Endothelial cell of umbilical vein (primary cell): ENCODE results near the gene SPACA7. TPM values are rescaled to one million over a fixed set of nuclear protein-coding genes. Genes with fewer than 3 reads are reported as not detected.

ENCODE experiments used
- BruUV-seq: library from RNA; stranded (reverse); fragments of 400-500 nt; replicated peaks from 2 replicates; lab custom pipeline; 2021; lab: Mats Ljungman, UMichigan
- CTCF ChIA-PET: fragments of 300-600, 350-600 bp; sonication (Branson Sonifier 250); formaldehyde crosslinking; loops from one replicate; lab custom pipeline; 2021; ENCODE audit warnings: antibody characterized with exemption, inconsistent platforms; lab: Charles Lee
- POLR2A ChIA-PET: fragments of 300-600, 350-600 bp; sonication (Branson Sonifier 250); formaldehyde crosslinking; loops from one replicate; lab custom pipeline; 2021; ENCODE audit warnings: antibody characterized with exemption, inconsistent platforms; lab: Charles Lee
- DNase-seq: peaks from one replicate; pipeline ENCODE4 v3.0.0-alpha.2; 2011; ENCODE audit warnings: low read depth, low spot score
- FAIRE-seq: peaks from 2 replicates; lab custom pipeline; 2011; peaks lifted over from hg19 to GRCh38; lab: Jason Lieb, UNC
- H2AFZ ChIP-seq: 2 replicates; pipeline ENCODE4 v1.6.0; 2012; ENCODE audit warnings: low read depth, low read length, control low read depth, inconsistent platforms
- H3K27ac ChIP-seq: 2 replicates; pipeline ENCODE4 v1.5.1; 2011; ENCODE audit warnings: low read depth, mild to moderate bottlenecking, control low read depth, low read length, moderate library complexity; ENCODE audit not compliant: insufficient read depth
- H3K27me3 ChIP-seq, 2 experiments: 2 replicates each; pipeline versions ENCODE4 v1.6.0 to v1.6.1; 2011; ENCODE audit warnings: low read length in 2 of 2, mixed read lengths in 1 of 2; ENCODE audit not compliant: control insufficient read depth in 2 of 2, insufficient read depth in 2 of 2
- H3K36me3 ChIP-seq, 2 experiments: 2 replicates in 1 of 2; 3 replicates in 1 of 2; pipeline ENCODE4 v1.5.1; 2011; ENCODE audit warnings: low read length in 2 of 2, mild to moderate bottlenecking in 1 of 2, moderate library complexity in 1 of 2; ENCODE audit not compliant: control insufficient read depth in 2 of 2, insufficient read depth in 2 of 2; ENCODE audit errors: extremely low read depth in 1 of 2
- H3K4me1 ChIP-seq: 3 replicates; pipeline ENCODE4 v1.5.1; 2011; ENCODE audit warnings: mild to moderate bottlenecking, low read length; ENCODE audit not compliant: control insufficient read depth, insufficient read depth; ENCODE audit errors: extremely low read depth
- H3K4me2 ChIP-seq: 2 replicates; pipeline ENCODE4 v1.6.1; 2011; ENCODE audit warnings: low read length, control low read depth, mixed read lengths; ENCODE audit not compliant: insufficient read depth
- H3K4me3 ChIP-seq, 3 experiments: fragments of 200-600 bp in 1 of 3; sonication (generic), shearing (Covaris generic) in 1 of 3; replicated peaks in 1 of 3; 2 replicates each; pipeline ENCODE4 v1.5.1; 2011 to 2016; ENCODE audit warnings: control low read depth in 3 of 3, low read length in 3 of 3, mild to moderate bottlenecking in 2 of 3, inconsistent platforms in 1 of 3, low read depth in 1 of 3, moderate library complexity in 1 of 3; ENCODE audit not compliant: insufficient read depth in 1 of 3
- H3K79me2 ChIP-seq: 2 replicates; pipeline ENCODE4 v1.6.0; 2012; ENCODE audit warnings: low read length, inconsistent platforms; ENCODE audit not compliant: control insufficient read depth, insufficient read depth
- H3K9ac ChIP-seq: replicated peaks from 2 replicates; pipeline ENCODE3; 2011; ENCODE audit warnings: low read length, control low read depth; ENCODE audit not compliant: insufficient read depth; ENCODE audit errors: extremely low read depth
- H3K9me1 ChIP-seq: replicated peaks from 3 replicates; pipeline ENCODE4 v1.6.0; 2011; ENCODE audit warnings: mild to moderate bottlenecking, low read length; ENCODE audit not compliant: control insufficient read depth, insufficient read depth; ENCODE audit errors: extremely low read depth
- H3K9me3 ChIP-seq: replicated peaks from 2 replicates; pipeline ENCODE4 v1.5.1; 2012; ENCODE audit warnings: low read length, inconsistent platforms; ENCODE audit not compliant: control insufficient read depth, insufficient read depth
- H4K20me1 ChIP-seq: replicated peaks from 2 replicates; pipeline ENCODE3; 2011; ENCODE audit warnings: mild to moderate bottlenecking, low read length; ENCODE audit not compliant: control insufficient read depth, insufficient read depth; ENCODE audit errors: extremely low read depth
- EZH2 ChIP-seq: IDR thresholded peaks from 2 replicates; pipeline ENCODE4 v1.6.1; 2012; ENCODE audit warnings: borderline replicate concordance, low read depth, mild to moderate bottlenecking, moderate library complexity, low read length, inconsistent platforms; ENCODE audit not compliant: severe bottlenecking
- FOS ChIP-seq: IDR thresholded peaks from 2 replicates; pipeline ENCODE4 v1.6.1; 2011; ENCODE audit warnings: mild to moderate bottlenecking, low read length, moderate library complexity, borderline replicate concordance; ENCODE audit not compliant: insufficient read depth
- GATA2 ChIP-seq: IDR thresholded peaks from 2 replicates; pipeline ENCODE4 v1.7.0; 2011; ENCODE audit warnings: low read depth, mild to moderate bottlenecking, moderate library complexity, mixed read lengths, low read length; ENCODE audit not compliant: insufficient read length, insufficient read depth
- JUN ChIP-seq: IDR thresholded peaks from 2 replicates; pipeline ENCODE4 v1.6.1; 2011; ENCODE audit warnings: borderline replicate concordance, low read depth; ENCODE audit not compliant: insufficient read length, insufficient read depth
- MYC ChIP-seq: IDR thresholded peaks from one replicate; pipeline ENCODE4 v1.6.1; 2011; ENCODE audit warnings: mild to moderate bottlenecking, low read depth, low read length
- POLR2A ChIP-seq: IDR thresholded peaks from 2 replicates; pipeline ENCODE4 v1.6.1; 2012; ENCODE audit warnings: low read depth, mild to moderate bottlenecking, control low read depth, low read length
- POLR2AphosphoS5 ChIP-seq: IDR thresholded peaks from 2 replicates; pipeline ENCODE4 v1.6.1; 2012; ENCODE audit warnings: low read depth, mild to moderate bottlenecking, control low read depth, low read length, moderate library complexity; ENCODE audit not compliant: insufficient read depth
- dilution Hi-C: fragments of 300-500 bp; cut with MboI; formaldehyde crosslinking; loops from one replicate; pipeline ENCODE4 v1.15.0; 2019; ENCODE audit warnings: low sequenced_read_pairs; ENCODE audit not compliant: extremely low pct_ligation_motif_present
- intact Hi-C: fragments of 100-400 bp; cut with micrococcal nuclease; formaldehyde crosslinking; loops from one replicate; pipeline ENCODE4 v1.10.0; 2022
- polyA plus RNA-seq, 4 experiments: library from polyadenylated mRNA; depleted of rRNA in 3 of 4; stranded (reverse) in 3 of 4; unstranded in 1 of 4; fragments of >200 nt; gene quantifications; 2 replicates each; pipeline versions ENCODE4 v1.2.1 to v1.2.3, GENCODE V29; 2011 to 2012; ENCODE audit warnings: missing spikeins in 1 of 4
- total RNA-seq: library from RNA; stranded (reverse); gene quantifications from 2 replicates; pipeline ENCODE4 v1.2.3, GENCODE V29; 2021
- TF ChIP-seq, protein P1 (sequence below): IDR thresholded peaks from 2 replicates; pipeline ENCODE4 v1.6.1; 2011; ENCODE audit not compliant: insufficient read depth, insufficient read length
- TF ChIP-seq, protein P2 (sequence below), 2 donors: IDR thresholded peaks; 1 replicate in 1 of 2; 2 replicates in 1 of 2; pipeline ENCODE4 v1.5.1; 2011; ENCODE audit warnings: low read length in 2 of 2, mild to moderate bottlenecking in 2 of 2, moderate library complexity in 2 of 2, control low read depth in 1 of 2, inconsistent platforms in 1 of 2, low read depth in 1 of 2; ENCODE audit not compliant: insufficient read depth in 1 of 2; ENCODE audit errors: extremely low read depth in 1 of 2

SPACA7 gene
- total and polyA plus RNA-seq, 2 donors (not counting 3 experiments of a cell fraction or from before 2014, with no cell fraction given), result not detected

DNA sequence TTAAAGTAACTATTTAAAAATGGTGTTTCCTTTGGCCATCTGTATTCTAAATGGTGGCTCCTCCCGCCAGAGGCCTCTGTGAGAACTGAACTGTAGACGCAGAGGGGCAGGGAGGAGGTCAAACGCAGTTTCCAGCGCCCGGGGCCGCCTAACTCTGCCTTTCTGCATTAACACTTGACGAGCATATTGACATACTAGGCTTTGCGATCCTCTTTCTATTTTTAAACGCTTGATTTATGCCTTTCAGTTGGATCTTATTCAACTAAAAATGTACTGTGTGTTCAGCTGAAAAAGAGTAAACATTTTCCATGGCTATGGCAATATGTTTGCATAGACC is 74.7 kb downstream of the SPACA7 start:
- H3K36me3 ChIP-seq, result no peaks in the 10 kb centered on the region
- no peaks in the 10 kb centered on the region for H3K27me3 ChIP-seq
- no peaks in the 10 kb centered on the region for H3K9me3 ChIP-seq
- TF ChIP-seq GATA2, result no peak
- H3K79me2 ChIP-seq, result no peaks in the 10 kb centered on the region
- ChIA-PET CTCF (interaction anchor here (1.0 kb wide), 1 partner anchor 10 kb away, joined by 3 read pairs; no protein-coding TSS in a partner anchor), POLR2A (no interaction called here)
- no peaks in the 10 kb centered on the region for H3K9me1 ChIP-seq
- H3K9ac ChIP-seq, result no peak overlapping the region
- dilution Hi-C loops (no loop called here), intact Hi-C loops (no loop called here)
- BruUV-seq, result no TSS peak
- DNase-seq (no peak), FAIRE-seq (no peak)
- no peaks in the 10 kb centered on the region for H4K20me1 ChIP-seq
- H3K4me1 ChIP-seq, result no peaks in the 10 kb centered on the region
- H3K27ac ChIP-seq, result no peak overlapping the region
- H2AFZ ChIP-seq, result no peak overlapping the region
- no peak overlapping the region for H3K4me3 ChIP-seq
- H3K4me2 ChIP-seq, result no peak overlapping the region

DNA sequence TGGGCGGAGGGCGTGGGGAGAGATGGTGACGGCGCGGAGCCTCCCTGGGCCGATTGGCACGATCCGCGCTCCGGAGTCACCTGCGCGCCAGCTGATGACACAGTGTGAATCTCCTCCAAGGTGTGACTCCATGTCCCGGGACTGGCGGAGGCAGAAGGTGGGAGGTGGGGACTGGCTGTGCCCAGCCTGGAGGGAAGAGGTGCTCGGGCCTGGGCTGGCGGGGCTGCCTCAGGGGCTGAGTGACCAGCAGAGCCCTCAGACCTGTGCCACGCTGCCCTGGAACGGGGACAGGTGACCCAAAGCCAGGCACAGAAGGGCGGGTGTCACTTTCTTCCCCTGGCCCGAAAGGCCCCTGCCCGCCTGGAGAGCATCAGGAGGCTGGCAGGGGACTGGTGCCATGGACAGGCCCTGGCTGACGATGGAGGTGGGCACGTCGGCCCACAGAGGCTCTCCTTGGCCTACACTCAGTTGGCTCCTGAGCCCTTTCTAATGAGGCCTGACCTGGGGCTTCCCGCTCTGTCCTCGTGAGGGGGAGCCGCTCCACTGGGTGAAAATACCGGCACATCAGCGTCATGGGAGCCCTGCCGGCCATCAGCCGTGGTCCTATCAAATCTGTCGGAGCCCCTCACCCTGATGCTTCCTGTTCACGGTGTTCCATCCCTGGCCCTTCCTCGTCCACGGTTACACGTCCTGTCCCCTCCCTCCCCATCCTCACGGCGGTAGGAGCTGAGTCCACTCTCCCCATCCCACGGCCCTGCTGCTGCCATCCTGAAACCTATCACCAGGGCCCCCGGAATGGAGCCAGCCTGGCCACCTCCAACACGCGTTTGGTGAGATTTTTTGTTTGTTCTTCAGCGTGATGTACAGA is 75.6 kb downstream of the SPACA7 start:
- CTCF ChIA-PET, result no interaction called here
- Histone ChIP-seq H3K9me1 (no peaks in the 10 kb centered on the region), H3K27me3 (no peaks in the 10 kb centered on the region), H3K9me3 (no peaks in the 10 kb centered on the region), H3K4me1 (no peaks in the 10 kb centered on the region), H3K9ac (no peak overlapping the region), H3K36me3 (no peaks in the 10 kb centered on the region), H3K79me2 (no peaks in the 10 kb centered on the region), H3K27ac (no peak overlapping the region), H3K4me3 (no peak overlapping the region), H3K4me2 (no peak overlapping the region), H2AFZ (no peak overlapping the region), H4K20me1 (no peaks in the 10 kb centered on the region)
- intact Hi-C loops, result no loop called here
- TF ChIP-seq MYC (no peak), POLR2A (no peak), POLR2AphosphoS5 (no peak), GATA2 (no peak), FOS (no peak), JUN (no peak), EZH2 (no peak)
- TF ChIP-seq, protein P1, sequence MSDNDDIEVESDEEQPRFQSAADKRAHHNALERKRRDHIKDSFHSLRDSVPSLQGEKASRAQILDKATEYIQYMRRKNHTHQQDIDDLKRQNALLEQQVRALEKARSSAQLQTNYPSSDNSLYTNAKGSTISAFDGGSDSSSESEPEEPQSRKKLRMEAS, result no peak
- TF ChIP-seq, protein P2, sequence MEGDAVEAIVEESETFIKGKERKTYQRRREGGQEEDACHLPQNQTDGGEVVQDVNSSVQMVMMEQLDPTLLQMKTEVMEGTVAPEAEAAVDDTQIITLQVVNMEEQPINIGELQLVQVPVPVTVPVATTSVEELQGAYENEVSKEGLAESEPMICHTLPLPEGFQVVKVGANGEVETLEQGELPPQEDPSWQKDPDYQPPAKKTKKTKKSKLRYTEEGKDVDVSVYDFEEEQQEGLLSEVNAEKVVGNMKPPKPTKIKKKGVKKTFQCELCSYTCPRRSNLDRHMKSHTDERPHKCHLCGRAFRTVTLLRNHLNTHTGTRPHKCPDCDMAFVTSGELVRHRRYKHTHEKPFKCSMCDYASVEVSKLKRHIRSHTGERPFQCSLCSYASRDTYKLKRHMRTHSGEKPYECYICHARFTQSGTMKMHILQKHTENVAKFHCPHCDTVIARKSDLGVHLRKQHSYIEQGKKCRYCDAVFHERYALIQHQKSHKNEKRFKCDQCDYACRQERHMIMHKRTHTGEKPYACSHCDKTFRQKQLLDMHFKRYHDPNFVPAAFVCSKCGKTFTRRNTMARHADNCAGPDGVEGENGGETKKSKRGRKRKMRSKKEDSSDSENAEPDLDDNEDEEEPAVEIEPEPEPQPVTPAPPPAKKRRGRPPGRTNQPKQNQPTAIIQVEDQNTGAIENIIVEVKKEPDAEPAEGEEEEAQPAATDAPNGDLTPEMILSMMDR (IDR thresholded peaks at IDR 0.05; ENCODE audit: extremely low read depth in 1 of 2, insufficient read depth in 1 of 2, low read depth in 1 of 2, low read length in 2 of 2), result no peak
- DNase-seq (no peak), FAIRE-seq (no peak)
- POLR2A ChIA-PET, result no interaction called here
- dilution Hi-C loops, result no loop called here
- no TSS peak for BruUV-seq
